OCI-LY7 (cell line): Measurements from ENCODE around the gene PIK3C2B.

Source experiments
- CTCF ChIP-seq: fragments of 200-600 bp; sonication (generic); conservative IDR thresholded peaks from 2 replicates; pipeline ENCODE4 v1.5.1; 2014; ENCODE audit warnings: mild to moderate bottlenecking, antibody characterized with exemption, low read length, moderate library complexity, mixed read lengths
- EZH2phosphoT487 ChIP-seq: fragments of 200-600 bp; sonication (generic); IDR thresholded peaks from 2 replicates; pipeline ENCODE4 v1.6.1; 2018; ENCODE audit warnings: low read depth, borderline replicate concordance, mild to moderate bottlenecking, mixed run types, antibody characterized with exemption, low read length, moderate library complexity, mixed read lengths

- TF ChIP-seq CTCF (no peak), EZH2phosphoT487 (no peak)
Observed at GRCh38 chr1:204530932-204531331, 36.3 kb upstream of the PIK3C2B start.
